Measurements from ENCODE around the gene MRAP. TPM values are rescaled to one million over a fixed set of nuclear protein-coding genes. Genes with fewer than 3 reads are reported as not detected.
"Not testable (repeated sequence)": the region's sequence is repeated elsewhere in the genome, so short reads cannot be mapped to it uniquely, and the experiment has no call there.

The MRAP gene
- polyA plus RNA-seq, 3 donors, result not detected

DNA sequence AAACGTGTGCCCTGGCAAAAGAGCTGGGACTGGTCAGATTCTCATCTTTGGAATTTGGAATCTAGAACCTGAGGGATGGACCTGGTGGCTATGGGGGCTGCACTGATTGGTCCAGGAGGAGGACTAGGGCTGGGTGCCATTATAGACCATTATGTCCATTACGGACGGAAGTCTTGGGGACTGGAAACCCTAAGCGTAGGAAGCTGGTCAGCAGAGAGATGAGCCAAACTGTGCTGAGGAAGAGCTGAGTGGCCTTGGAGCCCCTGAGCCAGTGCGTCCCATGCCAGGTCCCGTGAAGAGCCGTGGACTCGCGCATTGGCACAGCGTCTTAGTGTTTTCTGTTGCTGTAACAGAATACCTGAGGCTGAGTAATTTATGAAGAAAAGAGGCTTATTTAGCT lies 10.0 kb downstream of the MRAP start:
- no peaks in the 10 kb centered on the region for H4K20me1 ChIP-seq (ENCODE audit: insufficient read depth, low read length)
- 97% methylated on average over 10 of the region's 10 CpGs for WGBS (ENCODE audit: insufficient coverage)
- peak overlapping the region in 1 of 7 donors; percentile 13 for H3K27ac Mint-ChIP-seq

DNA sequence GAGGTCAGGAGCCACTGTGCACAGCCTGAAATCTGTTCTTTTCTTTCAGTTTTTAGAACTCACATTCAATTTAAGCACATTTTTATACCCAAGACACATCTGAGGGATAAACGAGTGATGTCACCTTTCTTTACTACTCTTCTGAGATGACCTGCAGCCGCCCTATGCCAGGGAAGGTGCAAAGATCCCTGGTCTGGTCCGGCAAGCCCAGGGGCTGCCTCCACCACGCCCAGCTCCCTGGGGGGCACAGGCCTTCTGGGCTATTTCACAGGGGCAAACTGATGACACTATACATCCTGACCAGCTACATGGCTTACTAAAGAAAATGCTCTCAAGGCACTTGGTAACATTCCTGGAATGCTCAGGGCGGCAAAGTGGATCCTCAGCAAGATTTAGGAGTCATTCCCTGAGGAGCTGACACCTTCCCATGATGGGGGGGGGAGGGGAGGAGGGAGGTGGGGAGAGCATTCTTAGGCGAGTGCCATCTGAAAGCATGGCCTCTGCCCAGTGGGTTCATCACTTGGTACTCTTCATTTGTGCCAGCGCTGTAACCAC lies 11.3 kb downstream of the MRAP start:
- Mint-ChIP-seq H3K4me1 (no peaks in the 10 kb centered on the region), H3K4me3 (no peak overlapping the region), H3K27ac (peak overlapping the region in 1 of 7 donors; percentile 20), H3K27me3 (ENCODE audit: low read depth in 3 of 3) (no peaks in the 10 kb centered on the region), H3K36me3 (peaks cover 32 to 34% of the 10 kb centered on the region in 2 donors), H3K9me3 (peaks cover 0 to 2% (median 0%) of the 10 kb centered on the region in 7 donors)
- WGBS (ENCODE audit: insufficient coverage), result 98% methylated on average over 5 of the region's 7 CpGs
- no peaks in the 10 kb centered on the region for H3K27me3 ChIP-seq (ENCODE audit: control insufficient read depth in 2 of 2, insufficient read depth in 2 of 2, low read length in 2 of 2)
- H2AFZ ChIP-seq (ENCODE audit: insufficient read depth, low read depth, low read length, poor library complexity, severe bottlenecking), result no peak overlapping the region
- no peak overlapping the region for H3K27ac ChIP-seq (ENCODE audit: low read depth in 1 of 2, low read length in 2 of 2)
- no peaks in the 10 kb centered on the region for H3K4me1 ChIP-seq (ENCODE audit: control insufficient read depth in 1 of 2, insufficient read depth in 2 of 2, low read length in 2 of 2)
- no peak overlapping the region for H3K9ac ChIP-seq (ENCODE audit: insufficient read depth, low read length, poor library complexity, severe bottlenecking)
- DNase-seq, result no peak
- no peaks in the 10 kb centered on the region for H3K9me3 ChIP-seq (replicated peaks in 1 of 2; ENCODE audit: control insufficient read depth in 1 of 2, insufficient read depth in 1 of 2, low read length in 2 of 2)
- H3K4me3 ChIP-seq (replicated peaks in 1 of 3; ENCODE audit: low read depth in 2 of 3, low read length in 3 of 3), result no peak overlapping the region
- peaks cover 18 to 33% of the 10 kb centered on the region in 2 donors for H3K36me3 ChIP-seq (replicated peaks in 1 of 2; ENCODE audit: control insufficient read depth in 1 of 2, insufficient read depth in 2 of 2, low read length in 2 of 2)
- H4K20me1 ChIP-seq (ENCODE audit: insufficient read depth, low read length), result no peaks in the 10 kb centered on the region
- TF ChIP-seq, protein P1, sequence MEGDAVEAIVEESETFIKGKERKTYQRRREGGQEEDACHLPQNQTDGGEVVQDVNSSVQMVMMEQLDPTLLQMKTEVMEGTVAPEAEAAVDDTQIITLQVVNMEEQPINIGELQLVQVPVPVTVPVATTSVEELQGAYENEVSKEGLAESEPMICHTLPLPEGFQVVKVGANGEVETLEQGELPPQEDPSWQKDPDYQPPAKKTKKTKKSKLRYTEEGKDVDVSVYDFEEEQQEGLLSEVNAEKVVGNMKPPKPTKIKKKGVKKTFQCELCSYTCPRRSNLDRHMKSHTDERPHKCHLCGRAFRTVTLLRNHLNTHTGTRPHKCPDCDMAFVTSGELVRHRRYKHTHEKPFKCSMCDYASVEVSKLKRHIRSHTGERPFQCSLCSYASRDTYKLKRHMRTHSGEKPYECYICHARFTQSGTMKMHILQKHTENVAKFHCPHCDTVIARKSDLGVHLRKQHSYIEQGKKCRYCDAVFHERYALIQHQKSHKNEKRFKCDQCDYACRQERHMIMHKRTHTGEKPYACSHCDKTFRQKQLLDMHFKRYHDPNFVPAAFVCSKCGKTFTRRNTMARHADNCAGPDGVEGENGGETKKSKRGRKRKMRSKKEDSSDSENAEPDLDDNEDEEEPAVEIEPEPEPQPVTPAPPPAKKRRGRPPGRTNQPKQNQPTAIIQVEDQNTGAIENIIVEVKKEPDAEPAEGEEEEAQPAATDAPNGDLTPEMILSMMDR (IDR thresholded peaks at IDR 0.05), result no peak
- no peak overlapping the region for H3K4me2 ChIP-seq (replicated peaks; ENCODE audit: extremely low read depth, low read length, poor library complexity, severe bottlenecking)
- intact Hi-C loops (cut with micrococcal nuclease), result no loop called here
- no peaks in the 10 kb centered on the region for H3K79me2 ChIP-seq (ENCODE audit: insufficient read depth, low read length)

More for the DNA sequence above, 10.0 kb downstream of the MRAP start:
- H3K27me3 Mint-ChIP-seq (ENCODE audit: low read depth in 3 of 3), result no peaks in the 10 kb centered on the region
- H3K79me2 ChIP-seq (ENCODE audit: insufficient read depth, low read length), result no peaks in the 10 kb centered on the region
- H3K9me3 Mint-ChIP-seq, result peaks cover 0 to 2% (median 0%) of the 10 kb centered on the region in 7 donors
- no peak overlapping the region for H3K4me3 Mint-ChIP-seq
- H3K4me2 ChIP-seq (replicated peaks; ENCODE audit: extremely low read depth, low read length, poor library complexity, severe bottlenecking), result no peak overlapping the region
- no peaks in the 10 kb centered on the region for H3K4me1 Mint-ChIP-seq
- no peaks in the 10 kb centered on the region for H3K27me3 ChIP-seq (ENCODE audit: control insufficient read depth in 2 of 2, insufficient read depth in 2 of 2, low read length in 2 of 2)
- H3K36me3 Mint-ChIP-seq, result peaks cover 25% of the 10 kb centered on the region in 2 donors
- TF ChIP-seq, protein P1 (IDR thresholded peaks at IDR 0.05), result no peak
- H3K4me3 ChIP-seq (replicated peaks in 1 of 3; ENCODE audit: low read depth in 2 of 3, low read length in 3 of 3), result no peak overlapping the region
- intact Hi-C loops (cut with micrococcal nuclease), result no loop called here
- H3K27ac ChIP-seq (ENCODE audit: low read depth in 1 of 2, low read length in 2 of 2), result no peak overlapping the region
- no peaks in the 10 kb centered on the region for H3K4me1 ChIP-seq (ENCODE audit: control insufficient read depth in 1 of 2, insufficient read depth in 2 of 2, low read length in 2 of 2)
- no peak for DNase-seq
- peaks cover 10 to 24% of the 10 kb centered on the region in 2 donors for H3K36me3 ChIP-seq (replicated peaks in 1 of 2; ENCODE audit: control insufficient read depth in 1 of 2, insufficient read depth in 2 of 2, low read length in 2 of 2)
- H2AFZ ChIP-seq (ENCODE audit: insufficient read depth, low read depth, low read length, poor library complexity, severe bottlenecking), result no peak overlapping the region
- H3K9ac ChIP-seq (ENCODE audit: insufficient read depth, low read length, poor library complexity, severe bottlenecking), result no peak overlapping the region
- H3K9me3 ChIP-seq (replicated peaks in 1 of 2; ENCODE audit: control insufficient read depth in 1 of 2, insufficient read depth in 1 of 2, low read length in 2 of 2), result no peaks in the 10 kb centered on the region

DNA sequence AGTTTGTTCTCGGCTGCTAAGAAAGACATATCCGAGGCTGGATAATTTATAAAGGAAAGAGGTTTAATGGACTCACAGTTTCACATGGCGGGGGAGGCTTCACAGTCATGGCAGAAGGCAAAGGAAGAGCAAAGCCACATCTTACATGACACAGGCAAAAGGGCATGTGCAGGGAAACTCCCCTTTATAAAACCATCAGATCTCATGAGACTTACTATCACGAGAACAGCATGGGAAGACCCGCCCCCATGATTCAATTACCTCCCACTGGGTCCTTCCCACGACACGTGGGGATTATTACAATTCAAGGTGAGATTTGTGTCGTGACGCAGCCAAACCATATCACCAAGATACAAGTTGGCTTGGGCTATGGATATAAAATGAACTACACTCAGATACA lies 12.3 kb downstream of the MRAP start:
- intact Hi-C loops (cut with micrococcal nuclease); H3K4me1 Mint-ChIP-seq; H4K20me1 ChIP-seq (ENCODE audit: insufficient read depth, low read length); H3K27ac ChIP-seq (ENCODE audit: low read depth in 1 of 2, low read length in 2 of 2); H2AFZ ChIP-seq (ENCODE audit: insufficient read depth, low read depth, low read length, poor library complexity, severe bottlenecking); H3K4me2 ChIP-seq (replicated peaks; ENCODE audit: extremely low read depth, low read length, poor library complexity, severe bottlenecking); H3K9me3 ChIP-seq (replicated peaks in 1 of 2; ENCODE audit: control insufficient read depth in 1 of 2, insufficient read depth in 1 of 2, low read length in 2 of 2); H3K9ac ChIP-seq (ENCODE audit: insufficient read depth, low read length, poor library complexity, severe bottlenecking); H3K27me3 ChIP-seq (ENCODE audit: control insufficient read depth in 2 of 2, insufficient read depth in 2 of 2, low read length in 2 of 2); DNase-seq; H3K79me2 ChIP-seq (ENCODE audit: insufficient read depth, low read length); H3K4me1 ChIP-seq (ENCODE audit: control insufficient read depth in 1 of 2, insufficient read depth in 2 of 2, low read length in 2 of 2); H3K27me3 Mint-ChIP-seq (ENCODE audit: low read depth in 3 of 3); H3K9me3 Mint-ChIP-seq; H3K4me3 Mint-ChIP-seq; H3K4me3 ChIP-seq (replicated peaks in 1 of 3; ENCODE audit: low read depth in 2 of 3, low read length in 3 of 3); H3K27ac Mint-ChIP-seq: not testable (repeated sequence)
- H3K36me3 Mint-ChIP-seq, result peaks cover 34 to 41% of the 10 kb centered on the region in 2 donors
- peaks cover 22 to 41% of the 10 kb centered on the region in 2 donors for H3K36me3 ChIP-seq (replicated peaks in 1 of 2; ENCODE audit: control insufficient read depth in 1 of 2, insufficient read depth in 2 of 2, low read length in 2 of 2)
- WGBS (ENCODE audit: insufficient coverage), result 100% methylated on average over 1 of the region's 9 CpGs

Data from CD14-positive monocyte (primary cell).